GM10847 (cell line): Measurements from ENCODE around the gene AK6.

ENCODE experiments used
- POLR2A ChIP-seq: IDR thresholded peaks from 2 replicates; pipeline ENCODE4 v1.6.1; 2011; ENCODE audit not compliant: insufficient read length; ENCODE audit errors: extremely low read depth

Gene AK6

GRCh38 chr5:69305512-69305911, 63.8 kb downstream of the AK6 start:
- TF ChIP-seq POLR2A, result no peak
